NCI-H2081 treated with DMSO at 0.1 percent for 48 hours (cell line): Measurements from ENCODE around the gene KLF17.
"Not testable (repeated sequence)": the region's sequence is repeated elsewhere in the genome, so short reads cannot be mapped to it uniquely, and the experiment has no call there.

Experiments
- DNase-seq: peaks from one replicate; lab custom pipeline; 2025; lab: John Stamatoyannopoulos, UW

KLF17 gene

GRCh38 chr1:44110916-44111315, 7.7 kb upstream of the KLF17 start:
- DNase-seq: no peak

DNA sequence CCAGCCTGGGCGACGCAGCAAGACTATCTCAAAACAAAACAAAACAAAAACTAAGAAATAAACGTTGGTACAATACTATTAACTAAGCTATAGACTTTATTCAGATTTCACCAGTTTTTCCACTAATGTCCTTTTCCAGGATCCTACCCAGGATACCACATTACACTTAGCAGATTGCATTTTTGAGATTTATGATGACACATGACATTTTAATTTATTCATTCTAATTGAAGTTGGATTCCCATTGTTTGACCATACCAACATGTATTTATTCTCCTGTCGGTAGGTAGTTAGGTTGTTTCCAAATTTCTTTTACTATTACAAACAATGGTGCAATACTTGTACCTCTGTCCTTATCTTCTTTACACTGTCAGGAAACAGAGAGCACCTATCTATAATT, 6.8 kb upstream of the KLF17 start:
- no peak for DNase-seq

GRCh38 chr1:44112486-44112885, 6.1 kb upstream of the KLF17 start:
- DNase-seq: no peak

GRCh38 chr1:44113095-44113609, 5.5 kb upstream of the KLF17 start:
- DNase-seq: no peak

GRCh38 chr1:44114098-44114497, 4.5 kb upstream of the KLF17 start:
- DNase-seq: no peak

- DNase-seq: not testable (repeated sequence)
Observed at GRCh38 chr1:44117272-44117671, 1.3 kb upstream of the KLF17 start.

DNA sequence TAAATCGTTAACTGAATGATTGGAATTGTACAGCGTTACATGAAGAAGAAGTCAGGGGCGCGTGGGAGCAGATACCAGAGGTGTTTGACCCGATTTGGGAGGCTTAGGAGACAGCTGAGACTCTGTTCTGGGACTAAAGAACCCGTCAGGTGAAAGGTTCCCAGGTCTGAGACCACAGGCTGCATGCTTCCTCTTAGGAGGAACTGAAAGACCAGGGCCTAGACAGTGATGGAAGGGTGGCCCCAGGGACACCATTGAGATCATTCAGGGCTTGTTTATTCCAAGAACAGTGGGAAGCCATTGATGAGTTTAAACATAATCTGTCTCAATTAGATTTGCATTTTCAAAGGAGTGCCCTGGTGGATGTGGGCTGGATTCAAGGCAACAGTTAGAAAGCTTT, 904 bp downstream of the KLF17 start:
- no peak for DNase-seq

- DNase-seq: no peak
Observed at GRCh38 chr1:44120398-44120949, 1.9 kb downstream of the KLF17 start.

- no peak for DNase-seq
Observed at GRCh38 chr1:44129616-44130500, 11.2 kb downstream of the KLF17 start.

GRCh38 chr1:44131411-44131810, 12.8 kb downstream of the KLF17 start:
- no peak for DNase-seq

DNA sequence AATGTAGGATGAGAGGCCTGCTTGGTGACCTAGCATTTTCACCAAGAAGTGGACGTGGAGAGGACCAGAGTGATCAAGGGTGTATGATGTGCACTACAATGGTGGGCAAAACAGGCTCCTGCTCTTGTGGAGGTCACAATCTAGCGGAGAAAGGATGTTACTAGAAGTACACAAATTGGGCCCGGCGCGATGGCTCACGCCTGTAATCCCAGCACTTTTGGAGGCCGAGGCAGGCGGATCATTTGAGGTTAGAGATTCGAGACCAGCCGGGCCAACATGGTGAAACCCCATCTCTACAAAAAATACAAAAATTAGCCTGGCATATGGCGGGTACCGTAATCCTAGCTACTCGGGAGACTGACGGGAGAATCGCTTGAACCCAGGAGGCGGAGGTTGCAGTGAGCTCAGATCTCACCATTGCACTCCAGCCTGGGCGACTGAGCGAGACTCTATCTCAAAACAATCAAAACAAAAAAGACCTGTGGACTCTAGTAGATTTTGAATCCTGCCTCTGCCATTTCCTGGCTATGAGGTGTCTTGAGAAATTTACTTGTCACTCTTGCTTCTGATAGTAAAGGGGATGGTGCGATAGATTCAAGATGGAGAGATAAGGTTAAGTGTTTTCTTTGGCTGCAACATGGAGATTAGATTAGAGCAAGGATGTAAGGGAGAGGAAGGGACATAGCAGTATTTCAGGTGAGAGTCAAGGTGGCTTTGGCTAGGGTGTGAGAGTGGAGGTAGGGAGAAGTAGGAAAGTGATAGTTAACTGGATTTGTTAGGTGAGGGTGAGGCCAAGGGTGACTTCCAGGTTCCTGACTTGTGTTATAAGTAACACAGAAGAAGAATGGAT, 15.7 kb downstream of the KLF17 start:
- no peak for DNase-seq

DNA sequence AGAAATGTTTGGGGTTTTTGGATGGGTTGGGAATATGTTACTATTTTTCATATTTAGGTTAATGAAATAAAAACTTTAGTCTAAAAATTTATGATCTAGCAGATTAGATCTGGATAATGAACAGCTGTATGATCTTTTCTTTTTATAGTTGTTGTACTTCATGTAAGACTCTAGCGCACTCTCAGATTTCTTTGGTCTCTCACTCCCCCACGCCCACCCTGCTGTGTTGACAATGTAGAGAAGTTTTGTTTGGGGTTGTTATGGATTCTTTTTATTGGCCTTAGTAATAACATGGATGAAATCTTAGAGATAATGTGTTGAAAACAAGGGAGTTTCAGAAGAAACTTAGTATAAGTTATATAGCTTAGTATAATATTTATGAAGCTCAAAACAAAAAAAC, 17.3 kb downstream of the KLF17 start:
- DNase-seq: no peak

- DNase-seq: no peak
Observed at GRCh38 chr1:44138239-44138638, 19.6 kb downstream of the KLF17 start.

DNA sequence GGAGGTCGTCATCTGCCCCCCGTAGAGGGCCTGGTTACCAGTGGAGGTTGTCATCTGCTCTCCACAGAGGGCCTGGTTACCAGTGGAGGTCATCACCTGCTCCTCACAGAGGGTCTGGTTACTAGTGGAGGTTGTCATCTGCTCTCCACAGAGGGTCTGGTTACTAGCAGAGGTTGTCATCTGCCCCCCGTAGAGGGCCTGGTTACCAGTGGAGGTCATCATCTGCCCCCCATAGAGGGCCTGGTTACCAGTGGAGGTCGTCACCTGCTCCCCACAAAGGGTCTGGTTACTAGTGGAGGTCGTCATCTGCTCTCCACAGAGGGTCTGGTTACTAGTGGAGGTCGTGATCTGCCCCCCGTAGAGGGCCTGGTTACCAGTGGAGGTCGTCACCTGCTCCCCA, 20.9 kb downstream of the KLF17 start:
- not testable (repeated sequence) for DNase-seq

DNA sequence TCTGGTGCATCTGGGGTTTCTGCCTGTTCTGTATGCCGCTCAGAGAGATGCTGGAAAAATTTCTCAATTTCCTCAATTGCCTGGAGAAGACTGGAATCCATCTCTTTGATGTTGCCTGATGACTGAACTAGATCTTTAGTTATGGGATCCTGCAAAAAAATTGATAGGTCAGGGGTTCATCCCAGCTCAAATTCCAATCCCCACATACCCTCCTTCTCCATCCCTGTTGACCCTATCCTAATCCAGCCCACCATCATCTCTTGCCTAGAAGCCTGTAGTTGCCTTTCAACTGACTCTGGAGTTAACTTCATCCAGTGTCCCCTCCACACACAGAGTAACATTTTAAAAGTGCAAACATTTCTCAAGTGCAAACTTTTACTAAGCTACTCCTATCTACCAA, 22.9 kb downstream of the KLF17 start, which contains the start of gene KLF18:
Gene KLF18 (minus strand): TSS at position 101 of the 400 bp plus-strand sequence. CDS start 0 bp downstream, at position 101.
- no peak for DNase-seq

DNA sequence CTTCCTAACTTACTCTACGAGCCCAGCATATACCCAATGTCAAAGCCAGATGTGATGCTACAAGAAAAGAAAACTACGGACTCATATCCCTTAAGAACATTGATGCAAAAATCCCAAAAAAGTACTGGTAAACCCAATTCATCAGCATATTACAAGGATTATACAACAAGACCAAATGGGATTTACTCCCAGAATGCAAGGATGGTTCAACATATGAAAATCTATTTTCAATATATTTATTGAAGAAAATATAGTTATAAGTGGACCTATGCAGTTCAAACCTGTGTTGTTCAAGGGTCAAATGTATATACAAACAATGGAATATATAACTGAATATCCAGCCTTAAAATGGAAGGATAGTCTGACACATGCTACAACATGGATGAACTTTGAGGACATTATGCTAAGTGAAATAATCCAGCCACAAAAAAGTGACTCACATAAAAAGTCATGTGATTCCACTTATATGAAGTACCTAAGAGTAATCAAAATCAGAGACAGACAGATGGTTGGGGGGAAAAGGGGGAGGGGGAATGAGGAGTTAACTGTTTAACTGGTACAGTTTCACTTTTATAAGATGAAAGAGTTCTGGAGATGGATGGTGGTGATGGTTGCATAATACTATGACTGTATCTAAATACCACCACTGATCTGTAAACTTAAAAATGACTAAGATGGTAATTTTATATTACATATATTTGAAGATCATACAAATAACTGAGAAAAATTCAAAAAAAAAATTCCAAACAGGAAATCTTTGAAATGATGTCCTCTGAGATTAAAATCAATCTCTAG, 26.5 kb downstream of the KLF17 start:
- no peak for DNase-seq

DNA sequence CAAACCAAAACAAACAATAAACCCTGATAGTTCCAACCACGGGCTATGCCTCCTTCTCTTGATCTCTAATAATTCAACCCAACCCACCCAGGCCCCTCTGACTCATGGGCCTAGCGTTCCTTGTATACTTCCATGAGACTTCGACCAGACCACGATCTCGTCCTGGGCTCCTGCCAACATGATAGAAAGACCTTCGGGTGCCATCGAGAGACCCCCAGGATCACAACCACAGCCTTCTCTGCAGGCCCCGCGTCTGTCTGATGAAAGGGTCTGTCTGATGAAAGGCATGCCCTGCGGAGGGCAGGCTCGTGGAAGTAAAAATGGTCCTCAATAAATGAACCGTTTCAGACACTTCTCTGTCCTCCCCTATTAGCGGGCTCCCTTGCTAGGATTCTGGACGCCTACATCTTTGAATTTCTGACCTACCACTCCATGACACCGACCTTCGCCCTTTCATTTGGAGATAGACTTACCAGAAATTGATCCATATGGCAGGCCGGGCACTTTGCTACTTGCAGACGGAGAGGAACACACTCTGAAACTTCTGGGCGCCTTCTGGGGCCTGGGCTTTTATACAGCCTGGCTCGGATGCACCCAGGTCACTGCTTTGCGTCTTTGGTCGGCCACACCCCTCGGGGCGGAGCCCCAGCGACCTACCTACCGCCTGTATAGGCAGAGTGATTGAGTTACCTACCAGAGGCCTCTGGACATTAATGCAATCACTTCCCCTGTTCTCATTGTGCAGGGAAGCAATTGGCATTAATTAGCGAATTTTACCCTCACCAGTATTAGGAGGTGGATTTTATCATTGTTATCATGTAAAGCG, 28.1 kb downstream of the KLF17 start:
- DNase-seq: no peak

DNA sequence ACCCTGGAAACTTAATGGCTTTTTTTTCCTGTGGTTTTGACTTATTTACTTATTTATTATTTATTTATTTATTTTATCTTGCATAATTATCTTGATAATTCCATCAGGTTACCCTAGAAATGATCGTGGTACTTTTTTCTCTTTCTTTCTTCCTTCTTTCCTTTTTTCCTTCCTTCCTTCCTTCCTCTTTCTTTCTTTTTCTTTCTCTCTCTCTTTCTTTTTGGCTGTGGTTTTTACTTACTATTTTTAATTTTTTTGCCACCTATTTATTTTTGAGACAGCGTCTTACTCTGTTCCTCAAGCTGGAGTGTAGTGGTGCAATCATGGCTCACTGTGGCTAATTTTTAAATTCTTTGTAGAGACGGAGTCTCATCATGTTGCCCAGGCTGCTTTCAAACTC, 29.0 kb downstream of the KLF17 start:
- DNase-seq: no peak

DNA sequence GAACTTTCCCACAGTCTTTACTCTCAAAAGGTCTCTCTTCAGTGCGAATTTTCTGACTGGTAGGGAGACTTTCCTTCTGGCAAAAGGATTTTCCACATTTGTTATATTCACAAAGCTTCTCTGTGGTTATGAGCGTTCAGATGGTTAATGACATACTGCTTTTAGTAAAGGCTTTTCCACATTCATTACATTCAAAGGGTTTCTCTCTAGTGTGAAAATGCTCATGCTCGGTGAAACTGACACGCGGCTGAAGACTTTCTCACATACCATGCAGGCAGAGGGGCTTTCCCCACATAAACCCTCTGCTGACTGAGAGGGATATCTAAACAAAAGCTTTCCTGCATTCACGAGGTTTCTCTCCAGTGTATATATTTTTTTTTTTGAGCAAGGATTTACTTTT, 32.7 kb downstream of the KLF17 start:
- DNase-seq: no peak

DNA sequence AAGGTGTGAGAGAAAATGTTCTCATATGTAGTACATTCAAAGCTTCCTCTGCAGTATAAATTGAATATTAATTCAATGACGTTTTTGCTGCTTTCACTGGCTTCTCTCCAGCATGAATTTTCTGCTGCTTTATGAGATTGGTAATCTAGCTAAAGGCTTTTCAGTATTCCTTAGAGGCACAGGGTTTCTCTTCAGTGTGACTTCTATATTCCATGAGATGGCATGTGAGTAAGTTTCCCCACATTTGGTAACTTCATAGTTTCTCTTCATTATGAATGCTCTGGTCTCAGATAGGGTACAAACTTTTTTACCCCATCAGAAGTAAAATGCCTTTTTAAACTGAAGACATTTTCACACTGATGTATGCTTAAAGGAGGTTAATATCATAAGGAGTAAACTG, 33.2 kb downstream of the KLF17 start:
- DNase-seq: no peak

GRCh38 chr1:44152692-44153091, 34.1 kb downstream of the KLF17 start:
- no peak for DNase-seq
